Measurements from ENCODE around the gene ZDHHC24.

DNA sequence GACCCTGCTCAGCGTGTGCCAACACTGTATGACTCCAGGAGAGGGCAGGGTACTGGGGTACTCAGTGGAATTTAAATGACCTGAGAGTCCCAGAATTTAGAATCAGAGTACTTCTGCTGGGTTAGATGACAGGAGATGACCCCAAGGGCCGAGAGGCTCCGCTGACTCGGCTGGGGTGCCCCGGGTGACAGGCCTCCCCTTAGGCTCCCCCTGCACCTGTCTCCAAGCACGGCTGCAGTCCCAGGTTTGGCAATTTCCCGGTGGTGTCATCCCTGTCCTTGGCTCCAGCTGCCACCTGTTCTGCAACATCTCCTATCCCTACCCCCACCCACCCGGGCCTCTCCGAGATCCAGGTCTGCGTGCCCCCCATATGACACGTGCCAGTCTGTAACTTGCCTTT lies 2.2 kb upstream of the ZDHHC24 start:
- TF ChIP-seq, protein P1, sequence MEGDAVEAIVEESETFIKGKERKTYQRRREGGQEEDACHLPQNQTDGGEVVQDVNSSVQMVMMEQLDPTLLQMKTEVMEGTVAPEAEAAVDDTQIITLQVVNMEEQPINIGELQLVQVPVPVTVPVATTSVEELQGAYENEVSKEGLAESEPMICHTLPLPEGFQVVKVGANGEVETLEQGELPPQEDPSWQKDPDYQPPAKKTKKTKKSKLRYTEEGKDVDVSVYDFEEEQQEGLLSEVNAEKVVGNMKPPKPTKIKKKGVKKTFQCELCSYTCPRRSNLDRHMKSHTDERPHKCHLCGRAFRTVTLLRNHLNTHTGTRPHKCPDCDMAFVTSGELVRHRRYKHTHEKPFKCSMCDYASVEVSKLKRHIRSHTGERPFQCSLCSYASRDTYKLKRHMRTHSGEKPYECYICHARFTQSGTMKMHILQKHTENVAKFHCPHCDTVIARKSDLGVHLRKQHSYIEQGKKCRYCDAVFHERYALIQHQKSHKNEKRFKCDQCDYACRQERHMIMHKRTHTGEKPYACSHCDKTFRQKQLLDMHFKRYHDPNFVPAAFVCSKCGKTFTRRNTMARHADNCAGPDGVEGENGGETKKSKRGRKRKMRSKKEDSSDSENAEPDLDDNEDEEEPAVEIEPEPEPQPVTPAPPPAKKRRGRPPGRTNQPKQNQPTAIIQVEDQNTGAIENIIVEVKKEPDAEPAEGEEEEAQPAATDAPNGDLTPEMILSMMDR (IDR thresholded peaks at IDR 0.05) = no peak
- TF ChIP-seq, protein P2, sequence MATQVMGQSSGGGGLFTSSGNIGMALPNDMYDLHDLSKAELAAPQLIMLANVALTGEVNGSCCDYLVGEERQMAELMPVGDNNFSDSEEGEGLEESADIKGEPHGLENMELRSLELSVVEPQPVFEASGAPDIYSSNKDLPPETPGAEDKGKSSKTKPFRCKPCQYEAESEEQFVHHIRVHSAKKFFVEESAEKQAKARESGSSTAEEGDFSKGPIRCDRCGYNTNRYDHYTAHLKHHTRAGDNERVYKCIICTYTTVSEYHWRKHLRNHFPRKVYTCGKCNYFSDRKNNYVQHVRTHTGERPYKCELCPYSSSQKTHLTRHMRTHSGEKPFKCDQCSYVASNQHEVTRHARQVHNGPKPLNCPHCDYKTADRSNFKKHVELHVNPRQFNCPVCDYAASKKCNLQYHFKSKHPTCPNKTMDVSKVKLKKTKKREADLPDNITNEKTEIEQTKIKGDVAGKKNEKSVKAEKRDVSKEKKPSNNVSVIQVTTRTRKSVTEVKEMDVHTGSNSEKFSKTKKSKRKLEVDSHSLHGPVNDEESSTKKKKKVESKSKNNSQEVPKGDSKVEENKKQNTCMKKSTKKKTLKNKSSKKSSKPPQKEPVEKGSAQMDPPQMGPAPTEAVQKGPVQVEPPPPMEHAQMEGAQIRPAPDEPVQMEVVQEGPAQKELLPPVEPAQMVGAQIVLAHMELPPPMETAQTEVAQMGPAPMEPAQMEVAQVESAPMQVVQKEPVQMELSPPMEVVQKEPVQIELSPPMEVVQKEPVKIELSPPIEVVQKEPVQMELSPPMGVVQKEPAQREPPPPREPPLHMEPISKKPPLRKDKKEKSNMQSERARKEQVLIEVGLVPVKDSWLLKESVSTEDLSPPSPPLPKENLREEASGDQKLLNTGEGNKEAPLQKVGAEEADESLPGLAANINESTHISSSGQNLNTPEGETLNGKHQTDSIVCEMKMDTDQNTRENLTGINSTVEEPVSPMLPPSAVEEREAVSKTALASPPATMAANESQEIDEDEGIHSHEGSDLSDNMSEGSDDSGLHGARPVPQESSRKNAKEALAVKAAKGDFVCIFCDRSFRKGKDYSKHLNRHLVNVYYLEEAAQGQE (IDR thresholded peaks at IDR 0.05; ENCODE audit: insufficient read depth in 1 of 2, low read depth in 2 of 2, low read length in 1 of 2) = no peak
- no peak for TF ChIP-seq POLR2AphosphoS5 (IDR thresholded peaks at IDR 0.05; ENCODE audit: low read depth, low read length)
- TF ChIP-seq SIN3A (IDR thresholded peaks at IDR 0.05; ENCODE audit: borderline replicate concordance, insufficient read depth, low read depth, low read length) = no peak
- TF ChIP-seq TCF7L2 (IDR thresholded peaks at IDR 0.05; ENCODE audit: low read depth, low read length) = no peak

Measured in Panc1 (cell line).